SJSA1 (cell line): ENCODE results near the gene MARK1. TPM values are rescaled to one million over a fixed set of nuclear protein-coding genes. Genes with fewer than 3 reads are reported as not detected.

Source experiments
- DNase-seq, 2 experiments: peaks; one replicate each; pipeline ENCODE4 v3.0.0-alpha.2; 2015 to 2020; ENCODE audit warnings: low spot score in 2 of 2, low read depth in 1 of 2
- H3K27ac ChIP-seq: fragments of 250-450 bp; sonication (Bioruptor Pico); 2 replicates; pipeline ENCODE4 v1.5.1; 2020; ENCODE audit warnings: mild to moderate bottlenecking, moderate library complexity
- H3K27me3 ChIP-seq: fragments of 250-450 bp; sonication (Bioruptor Pico); replicated peaks from 2 replicates; pipeline ENCODE4 v1.5.1; 2020; ENCODE audit warnings: mild to moderate bottlenecking, moderate library complexity
- H3K36me3 ChIP-seq: fragments of 250-450 bp; sonication (Bioruptor Pico); 2 replicates; pipeline ENCODE4 v1.5.1; 2020; ENCODE audit warnings: mild to moderate bottlenecking
- H3K4me1 ChIP-seq: fragments of 250-450 bp; sonication (Bioruptor Pico); replicated peaks from 2 replicates; pipeline ENCODE4 v1.6.1; 2021; ENCODE audit warnings: mild to moderate bottlenecking
- H3K4me3 ChIP-seq: fragments of 250-450 bp; sonication (Bioruptor Pico); 2 replicates; pipeline ENCODE4 v1.5.1; 2020; ENCODE audit warnings: mild to moderate bottlenecking
- H3K9me3 ChIP-seq: fragments of 250-450 bp; sonication (Bioruptor Pico); replicated peaks from 2 replicates; pipeline ENCODE4 v1.5.1; 2020; ENCODE audit warnings: mild to moderate bottlenecking
- total RNA-seq: library from RNA; depleted of rRNA; stranded (reverse); fragments of >200 nt; shearing (Covaris generic); gene quantifications from 2 replicates; pipeline ENCODE4 v1.2.3, GENCODE V29; 2014

The MARK1 gene
- total RNA-seq, 1 experiment from 2014 or later, result 0.08 TPM

DNA sequence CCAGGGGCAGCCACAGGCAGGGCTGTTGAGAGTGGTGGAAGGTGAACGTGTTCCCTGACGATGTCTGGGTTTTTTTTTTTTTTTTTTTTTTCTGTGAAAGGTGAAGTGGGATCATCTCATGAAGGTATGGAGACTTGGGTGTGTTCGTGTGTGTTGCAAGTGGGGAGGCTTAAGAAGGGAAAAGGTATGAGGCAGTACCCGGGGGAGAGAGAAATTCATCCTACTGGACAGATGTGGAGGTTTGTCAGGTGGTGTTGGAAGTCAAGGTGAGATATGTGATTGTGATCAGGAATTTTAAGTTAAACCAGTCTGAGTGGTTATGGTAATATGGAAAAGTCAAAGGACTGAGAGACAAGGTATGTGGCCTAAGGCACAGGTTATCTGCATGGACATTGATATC is 167.5 kb downstream of the MARK1 start:
- DNase-seq, result no peak
- Histone ChIP-seq H3K4me3 (no peak overlapping the region), H3K4me1 (peaks cover 3% of the 10 kb centered on the region), H3K27me3 (peaks cover 10% of the 10 kb centered on the region; the same call in 1 of the 2 replicates), H3K36me3 (no peaks in the 10 kb centered on the region), H3K9me3 (no peaks in the 10 kb centered on the region), H3K27ac (no peak overlapping the region)

DNA sequence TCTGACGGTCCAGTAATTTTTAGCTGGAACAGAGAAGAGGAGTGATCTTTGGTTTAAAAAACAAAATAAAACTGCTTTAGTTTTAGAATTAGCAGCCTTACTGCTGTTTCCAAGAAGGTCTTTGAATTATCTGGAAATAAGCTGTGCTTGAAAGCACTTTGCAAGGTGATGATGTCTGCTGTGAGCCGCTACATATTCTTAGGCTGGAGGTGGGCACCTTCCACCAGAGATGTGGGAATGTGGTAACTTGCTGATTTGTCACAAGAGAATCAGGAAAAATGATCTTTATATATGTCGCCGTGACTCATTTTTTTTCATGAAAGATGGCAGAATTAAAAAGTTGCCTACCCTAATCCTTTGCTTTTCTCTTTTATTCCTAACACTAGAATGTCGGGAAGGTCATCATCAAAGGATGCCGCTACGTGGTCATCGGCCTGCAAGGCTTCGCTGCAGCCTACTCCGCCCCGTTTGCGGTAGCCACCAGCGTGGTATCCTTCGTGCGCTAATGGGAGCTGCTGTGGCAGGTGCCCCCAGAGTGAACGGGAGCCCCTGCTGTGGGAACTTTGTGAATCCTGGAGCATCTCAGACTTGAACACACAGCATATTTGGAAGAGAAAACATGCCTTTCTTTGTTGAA is 168.4 kb downstream of the MARK1 start:
- Histone ChIP-seq H3K27ac (no peak overlapping the region), H3K4me1 (no peaks in the 10 kb centered on the region), H3K9me3 (no peaks in the 10 kb centered on the region), H3K36me3 (no peaks in the 10 kb centered on the region), H3K4me3 (no peak overlapping the region), H3K27me3 (peaks cover under 1% of the 10 kb centered on the region; the same call in 1 of the 2 replicates)
- DNase-seq, result no peak

DNA sequence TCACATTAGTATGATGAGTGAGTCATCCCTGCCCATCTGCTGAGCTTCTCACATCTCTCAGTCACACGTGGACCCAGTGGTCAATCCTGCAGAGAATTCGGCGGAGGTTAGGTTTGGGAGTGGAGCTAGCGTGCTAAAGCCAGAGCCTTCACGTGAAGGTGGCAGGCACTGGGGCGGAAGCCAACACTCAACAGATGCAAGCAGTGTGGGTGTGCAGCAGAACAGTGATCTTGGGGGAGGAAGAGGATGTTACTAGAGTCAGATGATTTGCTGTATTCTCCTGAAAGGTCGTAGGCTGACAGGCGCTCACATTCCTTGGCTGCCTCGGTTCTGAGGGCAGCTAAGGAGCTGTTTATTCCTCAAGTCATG is 168.9 kb downstream of the MARK1 start:
- Histone ChIP-seq H3K4me3 (no peak overlapping the region), H3K27me3 (no peaks in the 10 kb centered on the region; the same call in 1 of the 2 replicates), H3K9me3 (no peaks in the 10 kb centered on the region), H3K36me3 (no peaks in the 10 kb centered on the region), H3K27ac (no peak overlapping the region), H3K4me1 (no peaks in the 10 kb centered on the region)
- no peak for DNase-seq

DNA sequence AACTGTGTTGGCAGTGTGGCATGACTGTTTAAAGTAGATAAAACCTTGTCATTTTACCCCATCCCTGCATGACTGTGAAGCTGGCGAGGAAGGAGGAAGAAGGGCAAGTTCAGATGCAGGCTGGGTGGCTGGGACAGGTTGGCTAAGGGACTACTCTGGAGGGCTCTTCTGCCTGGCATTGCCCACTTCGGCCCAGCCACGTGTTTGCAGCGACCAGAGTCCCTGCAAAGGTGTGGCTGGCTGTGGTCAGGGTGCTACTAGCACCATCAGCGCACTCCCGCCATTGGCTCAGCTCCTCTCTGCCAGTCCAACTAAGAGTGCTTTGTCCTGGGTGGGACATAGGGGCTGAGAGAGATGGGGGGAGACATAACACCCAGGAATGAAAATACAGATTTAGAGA is 169.4 kb downstream of the MARK1 start:
- Histone ChIP-seq H3K4me1 (no peaks in the 10 kb centered on the region), H3K27me3 (no peaks in the 10 kb centered on the region; the same call in 1 of the 2 replicates), H3K36me3 (no peaks in the 10 kb centered on the region), H3K4me3 (no peak overlapping the region), H3K9me3 (no peaks in the 10 kb centered on the region), H3K27ac (no peak overlapping the region)
- DNase-seq, result no peak

DNA sequence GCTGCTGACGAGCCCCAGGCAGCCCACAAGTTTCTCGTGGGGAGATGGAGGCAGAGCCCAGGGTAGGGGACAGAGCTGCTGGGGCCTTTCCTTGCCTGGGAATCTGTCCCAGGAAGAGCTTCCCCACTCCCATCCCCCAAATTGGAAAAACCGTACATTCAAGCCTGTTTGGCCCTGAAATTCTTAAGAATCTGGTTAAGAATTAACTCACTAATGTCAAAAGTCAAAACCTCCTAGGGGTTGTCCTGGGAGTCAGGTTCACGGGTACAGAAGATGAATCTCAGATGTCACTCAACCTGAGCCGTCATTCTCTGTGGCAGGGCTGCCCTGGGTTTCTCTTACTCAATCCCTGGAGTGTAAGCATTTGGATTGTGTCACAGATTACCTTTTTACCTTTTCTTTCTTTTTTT is 170.7 kb downstream of the MARK1 start:
- Histone ChIP-seq H3K4me1 (no peaks in the 10 kb centered on the region), H3K27ac (no peak overlapping the region), H3K4me3 (no peak overlapping the region), H3K27me3 (no peaks in the 10 kb centered on the region), H3K9me3 (no peaks in the 10 kb centered on the region), H3K36me3 (no peaks in the 10 kb centered on the region)
- no peak for DNase-seq

DNA sequence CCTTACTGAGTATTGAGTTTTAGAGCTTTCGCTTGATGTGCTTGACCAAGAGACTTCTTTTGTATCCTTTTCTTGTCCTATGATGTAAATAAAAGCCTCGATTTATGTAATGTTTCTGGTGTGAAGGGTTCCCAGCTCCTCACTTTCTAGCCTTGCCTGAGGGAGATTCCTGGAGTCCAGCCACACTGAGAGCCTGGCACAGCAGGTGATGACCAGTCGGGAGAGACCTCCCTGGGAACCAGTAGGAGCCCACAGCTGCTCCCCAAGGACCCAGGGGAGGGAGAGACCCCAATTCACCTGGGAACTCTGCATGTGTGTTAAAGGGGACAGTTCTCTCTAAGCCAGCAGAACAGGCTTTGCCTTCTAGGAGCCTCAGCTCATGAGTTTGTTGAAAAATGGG is 171.1 kb downstream of the MARK1 start:
- no peaks in the 10 kb centered on the region for H3K36me3 ChIP-seq
- H3K27me3 ChIP-seq, result no peaks in the 10 kb centered on the region
- H3K9me3 ChIP-seq, result no peaks in the 10 kb centered on the region
- H3K4me1 ChIP-seq, result no peaks in the 10 kb centered on the region
- H3K4me3 ChIP-seq, result no peak overlapping the region
- no peak for DNase-seq
- no peak overlapping the region for H3K27ac ChIP-seq

DNA sequence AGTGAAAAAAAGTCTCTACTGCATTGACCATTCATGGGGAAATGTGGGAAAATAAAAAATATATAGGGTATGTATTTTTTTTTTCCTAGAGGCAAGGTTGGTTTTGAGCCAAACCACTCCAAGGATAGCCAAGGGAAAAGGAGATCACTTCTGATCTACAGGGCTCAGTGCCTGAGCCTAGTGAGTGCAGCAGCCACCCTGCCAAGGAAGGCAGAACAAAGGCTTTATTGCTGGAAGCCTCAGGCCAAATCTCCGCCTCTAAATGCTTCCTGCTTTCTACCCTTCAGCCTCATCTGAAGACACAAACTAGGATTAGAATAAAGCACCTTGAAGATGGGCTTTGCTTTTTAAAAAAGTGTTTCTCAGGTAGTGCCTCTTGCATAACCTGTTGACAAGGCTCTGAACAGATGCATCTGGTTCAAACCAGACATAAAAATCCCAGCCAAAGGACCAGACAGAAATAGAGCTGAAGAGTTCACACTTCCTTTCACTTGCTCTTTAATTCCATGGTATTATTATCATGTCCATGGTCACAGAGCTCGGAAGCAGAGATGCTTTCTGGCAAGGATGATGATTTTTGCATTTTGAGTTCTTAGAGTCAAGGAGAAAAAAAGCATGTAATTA is 172.7 kb downstream of the MARK1 start:
- DNase-seq, result no peak
- no peak overlapping the region for H3K27ac ChIP-seq
- H3K36me3 ChIP-seq, result no peaks in the 10 kb centered on the region

DNA sequence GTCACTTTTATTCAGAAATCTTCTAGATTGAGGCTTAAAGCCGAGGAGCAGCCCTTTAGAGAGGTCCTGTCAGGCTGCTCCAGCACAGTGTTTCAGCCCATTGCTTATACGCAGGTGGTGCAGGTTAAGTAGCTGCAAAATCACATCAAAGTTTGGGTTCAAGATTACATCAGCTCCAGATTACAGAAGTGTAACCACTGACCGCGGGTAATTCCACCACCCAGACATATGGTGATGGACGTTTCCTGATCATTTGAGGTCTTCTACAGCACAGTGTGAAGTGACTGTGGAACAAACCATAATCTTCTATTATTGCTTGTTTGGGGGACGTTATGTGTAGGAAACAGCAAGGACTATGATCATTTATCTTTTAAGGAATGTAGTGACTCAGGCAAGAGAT is 174.0 kb downstream of the MARK1 start:
- no peaks in the 10 kb centered on the region for H3K4me1 ChIP-seq
- no peak for DNase-seq
- no peak overlapping the region for H3K27ac ChIP-seq
- H3K27me3 ChIP-seq, result no peaks in the 10 kb centered on the region
- no peaks in the 10 kb centered on the region for H3K36me3 ChIP-seq
- H3K9me3 ChIP-seq, result no peaks in the 10 kb centered on the region
- no peak overlapping the region for H3K4me3 ChIP-seq

More for the DNA sequence above, 172.7 kb downstream of the MARK1 start:
- H3K4me3 ChIP-seq, result no peak overlapping the region
- no peaks in the 10 kb centered on the region for H3K4me1 ChIP-seq
- H3K9me3 ChIP-seq, result no peaks in the 10 kb centered on the region
- no peaks in the 10 kb centered on the region for H3K27me3 ChIP-seq

DNA sequence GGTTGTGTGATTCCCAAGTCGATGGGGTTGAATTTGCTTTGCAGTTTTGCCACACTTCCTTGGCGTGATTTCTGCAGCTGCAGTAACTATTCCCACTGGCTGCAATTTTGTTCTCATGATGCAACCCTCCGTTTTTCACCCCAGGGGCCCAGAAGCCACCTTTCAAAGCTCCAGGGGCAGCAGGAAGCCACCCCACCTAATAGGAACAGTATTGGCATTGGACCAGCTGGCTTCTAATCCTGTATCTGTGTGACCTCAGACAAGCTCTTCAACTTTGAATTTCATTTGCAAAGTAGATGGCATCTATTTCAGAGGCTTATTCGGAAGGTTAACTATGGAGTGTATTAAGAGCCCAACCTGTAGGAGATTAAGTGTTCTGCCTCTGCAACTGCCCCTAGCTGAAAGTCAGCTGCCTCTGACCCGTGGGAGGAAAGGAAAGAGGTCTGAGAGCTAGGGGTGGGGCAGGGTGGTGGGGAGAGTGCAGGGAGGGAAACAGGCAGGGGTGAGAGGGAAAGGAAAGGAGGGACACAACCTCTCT is 174.9 kb downstream of the MARK1 start:
- no peaks in the 10 kb centered on the region for H3K36me3 ChIP-seq
- no peaks in the 10 kb centered on the region for H3K27me3 ChIP-seq
- no peak overlapping the region for H3K4me3 ChIP-seq
- peak in 1 of 2 experiments; percentile 28 for DNase-seq
- H3K27ac ChIP-seq, result no peak overlapping the region
- no peaks in the 10 kb centered on the region for H3K4me1 ChIP-seq
- H3K9me3 ChIP-seq, result no peaks in the 10 kb centered on the region

DNA sequence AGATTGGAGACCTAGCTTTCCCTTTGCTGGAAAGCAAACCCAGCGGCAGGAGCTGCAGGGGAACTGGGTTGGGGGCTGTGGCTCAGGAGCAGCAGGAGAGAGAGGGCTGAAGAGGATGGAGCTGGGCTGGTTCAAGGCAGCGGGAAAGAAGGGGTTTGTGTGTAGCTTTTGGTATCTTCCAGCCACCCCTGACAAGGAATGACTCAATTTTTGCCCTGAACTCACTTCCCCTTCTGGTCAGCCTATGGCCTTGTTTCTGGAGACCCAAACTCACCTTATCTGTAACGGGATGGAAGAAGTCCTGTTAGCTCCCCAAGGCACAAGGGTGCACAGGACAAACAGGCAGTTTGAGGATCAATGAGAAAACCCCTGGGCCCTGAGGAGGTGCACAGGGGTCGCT is 175.4 kb downstream of the MARK1 start:
- no peak overlapping the region for H3K27ac ChIP-seq
- no peaks in the 10 kb centered on the region for H3K4me1 ChIP-seq
- H3K27me3 ChIP-seq, result no peaks in the 10 kb centered on the region
- H3K4me3 ChIP-seq, result no peak overlapping the region
- no peaks in the 10 kb centered on the region for H3K36me3 ChIP-seq
- peak in 1 of 2 experiments; percentile 18 for DNase-seq
- H3K9me3 ChIP-seq, result no peaks in the 10 kb centered on the region

DNA sequence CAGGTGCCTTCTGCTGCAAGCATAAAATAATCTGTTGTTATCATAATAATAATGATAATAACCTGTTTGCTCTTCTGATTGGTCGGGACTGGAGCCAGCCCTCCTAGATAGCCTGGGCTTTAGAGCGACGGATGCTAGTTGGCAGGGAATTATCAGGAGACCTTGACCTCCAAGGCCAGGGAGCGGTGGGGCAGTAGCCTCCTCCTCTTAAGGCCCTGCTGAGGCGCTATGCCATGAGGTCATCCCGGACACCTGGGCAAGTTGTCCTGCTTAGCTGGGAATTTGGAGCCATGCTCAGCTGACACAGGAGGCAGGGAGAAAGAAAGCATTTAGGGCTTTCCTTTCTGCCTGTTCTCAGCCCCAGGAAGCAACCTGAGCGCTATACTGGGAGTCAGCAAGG is 177.8 kb downstream of the MARK1 start:
- Histone ChIP-seq H3K4me3 (no peak overlapping the region), H3K4me1 (no peaks in the 10 kb centered on the region), H3K36me3 (no peaks in the 10 kb centered on the region), H3K27me3 (no peaks in the 10 kb centered on the region), H3K9me3 (no peaks in the 10 kb centered on the region), H3K27ac (no peak overlapping the region)
- DNase-seq, result no peak

DNA sequence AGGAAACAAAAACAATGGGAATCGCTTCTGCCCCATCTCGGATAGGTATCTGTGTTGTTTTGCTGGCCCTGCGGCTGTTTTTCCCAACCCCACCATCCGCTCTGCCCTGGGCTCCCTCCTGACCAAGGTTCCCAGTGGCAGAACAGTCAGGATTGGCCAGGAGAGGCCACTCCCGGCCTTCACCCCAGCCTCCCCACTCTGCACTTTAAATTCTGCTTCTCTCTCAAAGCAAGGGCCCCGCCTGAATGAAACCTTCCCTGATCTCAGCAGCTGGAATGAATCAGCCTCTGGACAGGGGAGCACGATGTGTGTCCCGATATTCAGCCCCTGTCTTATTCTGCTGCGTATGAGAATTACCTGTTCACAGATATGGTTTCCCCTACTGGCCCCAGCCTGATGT is 178.5 kb downstream of the MARK1 start:
- Histone ChIP-seq H3K4me1 (peaks cover 5% of the 10 kb centered on the region; the same call in 1 of the 2 replicates), H3K4me3 (no peak overlapping the region), H3K36me3 (no peaks in the 10 kb centered on the region), H3K27ac (no peak overlapping the region), H3K27me3 (no peaks in the 10 kb centered on the region), H3K9me3 (no peaks in the 10 kb centered on the region)
- DNase-seq, result peak in 1 of 2 experiments; percentile 3

DNA sequence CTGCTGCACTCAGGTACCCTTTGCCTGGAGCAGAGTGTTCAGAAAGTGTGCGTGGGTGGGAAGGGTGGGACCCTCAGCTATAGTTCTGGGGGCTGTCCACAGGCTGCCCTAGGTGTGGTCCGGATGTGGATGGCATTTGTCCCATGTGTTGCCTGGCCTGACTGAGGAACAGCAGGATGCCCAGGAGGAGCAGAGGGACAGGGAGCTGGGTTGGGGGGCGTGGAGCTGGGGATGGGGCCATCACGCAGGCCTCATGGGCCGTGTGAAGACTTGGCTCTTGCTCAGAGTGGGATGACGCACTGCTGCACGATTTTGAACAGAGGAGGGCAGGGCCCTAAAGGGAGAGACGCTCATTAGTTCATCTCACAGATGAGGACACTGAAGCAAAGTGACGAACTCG is 179.2 kb downstream of the MARK1 start:
- Histone ChIP-seq H3K36me3 (no peaks in the 10 kb centered on the region), H3K27me3 (no peaks in the 10 kb centered on the region), H3K27ac (no peak overlapping the region), H3K4me3 (no peak overlapping the region), H3K4me1 (peaks cover 7% of the 10 kb centered on the region; the same call in 1 of the 2 replicates), H3K9me3 (no peaks in the 10 kb centered on the region)
- DNase-seq, result peak in 1 of 2 experiments; percentile 31

DNA sequence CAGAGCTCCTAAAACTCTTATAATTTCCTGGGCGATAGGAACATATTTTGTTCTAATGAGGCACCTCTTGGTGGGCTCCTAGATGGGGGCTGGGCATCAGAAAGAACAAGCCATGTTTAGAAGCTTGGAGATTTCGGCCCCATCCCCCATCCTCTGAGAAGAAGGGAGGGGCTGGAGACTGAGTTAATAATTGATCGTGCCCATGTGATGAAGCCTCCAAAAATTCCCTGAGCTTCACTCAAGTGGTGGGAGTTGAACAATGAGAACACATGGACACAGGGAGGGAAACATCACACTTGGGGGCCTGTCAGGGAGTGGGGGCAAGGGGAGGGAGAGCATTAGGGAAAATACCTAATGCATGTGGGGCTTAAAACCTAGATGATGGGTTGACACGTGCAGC is 180.3 kb downstream of the MARK1 start:
- no peaks in the 10 kb centered on the region for H3K36me3 ChIP-seq
- H3K4me3 ChIP-seq, result no peak overlapping the region
- peaks cover 7% of the 10 kb centered on the region; the same call in 1 of the 2 replicates for H3K4me1 ChIP-seq
- H3K27ac ChIP-seq, result no peak overlapping the region
- H3K27me3 ChIP-seq, result no peaks in the 10 kb centered on the region
- peak in 1 of 2 experiments; percentile 5 for DNase-seq
- H3K9me3 ChIP-seq, result no peaks in the 10 kb centered on the region
